ENCODE data around the gene CFAP298. TPM values are rescaled to one million over a fixed set of nuclear protein-coding genes. Genes with fewer than 3 reads are reported as not detected.
"Not testable (repeated sequence)": the region's sequence is repeated elsewhere in the genome, so short reads cannot be mapped to it uniquely, and the experiment has no call there.

The CFAP298 gene
- polyA plus RNA-seq (2013, experiment 1 of 2) = 103 TPM
- polyA plus RNA-seq (2013, experiment 2 of 2) = 106 TPM

DNA sequence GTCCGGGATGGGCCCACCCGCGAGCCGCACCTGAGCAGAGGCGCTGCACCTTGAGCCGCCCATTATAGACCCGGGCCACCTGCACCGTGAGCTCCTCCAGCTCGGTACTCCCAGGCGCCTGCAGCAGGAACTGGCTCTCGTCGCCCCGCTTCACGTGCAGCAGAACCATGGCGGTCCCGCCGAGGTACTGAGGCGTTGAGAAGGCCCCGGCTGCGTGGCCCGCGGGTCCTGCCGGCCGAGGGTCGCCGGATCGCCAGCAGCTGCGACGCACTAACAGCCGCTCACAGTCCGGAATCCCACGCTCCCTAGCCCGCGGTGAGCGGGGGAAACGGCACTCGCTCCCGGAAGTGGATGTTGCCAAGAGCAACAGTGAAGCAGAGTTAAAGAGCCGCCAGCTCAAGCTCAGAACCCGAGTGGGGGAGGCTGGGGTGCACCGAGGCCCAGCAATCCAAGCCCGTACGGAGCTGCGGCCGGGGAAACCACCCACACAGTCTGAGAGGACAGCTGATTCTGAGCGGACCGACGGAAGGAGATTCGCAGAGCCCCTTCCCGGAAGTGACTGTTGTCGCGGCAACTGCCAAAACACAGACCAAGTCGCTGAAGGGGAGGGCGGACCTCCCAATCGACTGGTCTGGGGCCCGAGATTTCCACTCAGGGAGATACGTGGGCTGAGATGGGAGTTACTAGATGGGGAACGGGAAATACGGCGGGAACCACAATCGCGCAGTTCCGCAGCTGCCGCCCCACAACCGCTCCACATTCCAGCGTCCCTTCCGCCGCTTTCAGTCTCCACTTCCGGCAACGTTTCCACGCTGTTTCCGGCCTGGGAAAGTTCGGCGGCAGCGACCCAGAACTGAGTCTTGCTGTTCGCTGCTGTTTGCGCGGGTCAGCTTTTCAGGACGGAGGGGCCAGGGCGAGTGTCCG is at the start of gene CFAP298:
TSS of gene CFAP298 (minus strand) at position 303 of the 924 bp plus-strand sequence. CDS start at position 169, 134 bp downstream.
- peak; percentile 96 for DNase-seq
- peak within 1 kb of the TSS; percentile 87 for H3K9ac ChIP-seq (ENCODE audit: low read length)
- H2BK120ac ChIP-seq (ENCODE audit: low read depth, low read length) = no peak within 1 kb of the TSS
- no peak within 1 kb of the TSS for H4K5ac ChIP-seq (ENCODE audit: low read length)
- H4K8ac ChIP-seq (ENCODE audit: low read depth, low read length) = no peak within 1 kb of the TSS
- WGBS (ENCODE audit: extremely low coverage, insufficient coverage, low lambda C conversion rate) = no CpG with 5 or more reads among the region's 81 CpGs
- H2BK5ac ChIP-seq (ENCODE audit: low read length) = peak within 1 kb of the TSS; percentile 86
- H3K4me1 ChIP-seq (ENCODE audit: control insufficient read depth, low read depth, low read length) = no peaks in the 10 kb centered on the region
- H3K4ac ChIP-seq (ENCODE audit: low read depth, low read length) = peak within 1 kb of the TSS; percentile 71
- H3K4me3 ChIP-seq (ENCODE audit: low read length) = peak within 1 kb of the TSS; percentile 64
- no peak within 1 kb of the TSS for H2BK15ac ChIP-seq (replicated peaks; ENCODE audit: low read depth)
- H3K18ac ChIP-seq (ENCODE audit: low read length) = peak within 1 kb of the TSS; percentile 16
- peaks cover 3% of the 10 kb centered on the region for H3K79me1 ChIP-seq (ENCODE audit: low read length)
- no peaks in the 10 kb centered on the region for H3K27me3 ChIP-seq (ENCODE audit: insufficient read depth, low read length, poor library complexity)
- peak within 1 kb of the TSS; percentile 91 for H3K56ac ChIP-seq (ENCODE audit: low read length)
- peak within 1 kb of the TSS; percentile 96 for H3K4me2 ChIP-seq (ENCODE audit: low read length)
- no peaks in the 10 kb centered on the region for H3K36me3 ChIP-seq (ENCODE audit: control insufficient read depth, insufficient read depth, low read length)
- no peak within 1 kb of the TSS for H2AK5ac ChIP-seq (ENCODE audit: low read length)
- H3K23ac ChIP-seq (ENCODE audit: low read length) = peak within 1 kb of the TSS; percentile 80
- H3K79me2 ChIP-seq (ENCODE audit: control insufficient read depth, insufficient read depth, low read length) = peaks cover 6% of the 10 kb centered on the region
- peak within 1 kb of the TSS; percentile 89 for H3K27ac ChIP-seq (ENCODE audit: low read depth, low read length)

DNA sequence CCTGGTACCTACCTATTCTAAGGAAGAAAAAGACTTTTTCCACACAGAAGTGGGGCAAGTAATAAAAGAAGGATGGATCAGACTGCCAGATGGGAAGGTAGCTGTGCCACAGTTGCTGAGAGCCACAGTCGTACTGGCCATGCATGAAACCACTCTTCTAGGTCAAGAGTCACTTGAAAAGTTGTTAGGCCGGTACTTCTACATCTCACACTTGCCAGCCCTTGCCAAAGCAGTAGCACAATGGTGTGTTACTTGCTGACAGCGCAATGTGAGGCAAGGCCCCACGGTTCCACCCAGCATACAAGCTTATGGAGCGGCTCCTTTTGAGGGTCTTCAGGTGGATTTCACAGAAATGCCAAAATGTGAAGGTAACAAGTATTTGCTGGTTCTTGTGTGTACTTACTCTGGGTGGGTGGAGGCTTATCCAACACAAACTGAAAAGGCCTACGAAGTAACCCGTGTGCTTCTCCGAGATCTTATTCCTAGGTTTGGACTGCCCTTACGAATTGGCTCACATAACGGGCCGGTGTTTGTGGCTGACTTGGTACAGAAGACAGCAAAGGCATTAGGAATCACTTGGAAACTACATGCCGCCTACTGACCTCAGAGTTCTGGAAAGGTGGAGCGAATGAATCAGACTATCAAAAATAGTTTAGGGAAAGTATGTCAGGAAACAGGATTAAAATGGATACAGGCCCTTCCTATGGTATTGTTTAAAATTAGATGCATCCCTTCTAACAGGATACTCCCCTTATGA is 49.0 kb upstream of the CFAP298 start:
- not testable (repeated sequence) for H3K9ac ChIP-seq (ENCODE audit: low read length); H3K4me1 ChIP-seq (ENCODE audit: control insufficient read depth, low read depth, low read length); DNase-seq; H3K4me2 ChIP-seq (ENCODE audit: low read length); H4K5ac ChIP-seq (ENCODE audit: low read length); H2BK5ac ChIP-seq (ENCODE audit: low read length); H3K79me1 ChIP-seq (ENCODE audit: low read length); H3K18ac ChIP-seq (ENCODE audit: low read length); H2AK5ac ChIP-seq (ENCODE audit: low read length); H3K36me3 ChIP-seq (ENCODE audit: control insufficient read depth, insufficient read depth, low read length); H2BK120ac ChIP-seq (ENCODE audit: low read depth, low read length); H3K56ac ChIP-seq (ENCODE audit: low read length); H3K79me2 ChIP-seq (ENCODE audit: control insufficient read depth, insufficient read depth, low read length); H3K27ac ChIP-seq (ENCODE audit: low read depth, low read length); H2BK15ac ChIP-seq (replicated peaks; ENCODE audit: low read depth); H3K4ac ChIP-seq (ENCODE audit: low read depth, low read length); H3K4me3 ChIP-seq (ENCODE audit: low read length); H3K27me3 ChIP-seq (ENCODE audit: insufficient read depth, low read length, poor library complexity); H4K8ac ChIP-seq (ENCODE audit: low read depth, low read length); H3K23ac ChIP-seq (ENCODE audit: low read length)
- WGBS (ENCODE audit: extremely low coverage, insufficient coverage, low lambda C conversion rate) = no CpG with 5 or more reads among the region's 13 CpGs

DNA sequence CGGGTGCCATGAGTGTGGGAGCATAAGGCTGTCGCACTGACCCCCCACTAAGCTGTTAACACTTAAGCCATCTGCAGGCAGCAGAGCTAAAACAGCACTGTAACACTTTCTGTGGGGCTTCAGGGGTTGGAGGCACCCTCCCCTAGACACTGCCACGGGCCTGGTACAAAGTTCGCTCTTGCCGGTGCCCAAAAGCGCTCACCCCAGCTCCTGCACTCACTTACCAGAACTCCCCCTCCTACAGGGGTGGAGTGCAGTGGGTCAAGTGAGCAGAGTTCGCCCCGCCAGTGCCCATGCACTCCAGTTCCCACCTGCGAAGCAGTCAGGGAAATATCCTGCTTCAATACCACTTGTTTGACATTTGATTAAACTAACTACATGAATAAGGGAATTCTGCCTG is 46.3 kb upstream of the CFAP298 start:
- no peak overlapping the region for H2BK120ac ChIP-seq (ENCODE audit: low read depth, low read length)
- H2BK5ac ChIP-seq (ENCODE audit: low read length) = no peak overlapping the region
- H3K79me2 ChIP-seq (ENCODE audit: control insufficient read depth, insufficient read depth, low read length) = no peaks in the 10 kb centered on the region
- no peaks in the 10 kb centered on the region for H3K79me1 ChIP-seq (ENCODE audit: low read length)
- H3K4me1 ChIP-seq (ENCODE audit: control insufficient read depth, low read depth, low read length) = no peaks in the 10 kb centered on the region
- no peak overlapping the region for H3K4ac ChIP-seq (ENCODE audit: low read depth, low read length)
- H3K4me3 ChIP-seq (ENCODE audit: low read length) = no peak overlapping the region
- H4K8ac ChIP-seq (ENCODE audit: low read depth, low read length) = no peak overlapping the region
- H3K27me3 ChIP-seq (ENCODE audit: insufficient read depth, low read length, poor library complexity) = no peaks in the 10 kb centered on the region
- DNase-seq = peak; percentile 13
- no CpG with 5 or more reads among the region's 9 CpGs for WGBS (ENCODE audit: extremely low coverage, insufficient coverage, low lambda C conversion rate)
- no peak overlapping the region for H3K23ac ChIP-seq (ENCODE audit: low read length)
- H3K36me3 ChIP-seq (ENCODE audit: control insufficient read depth, insufficient read depth, low read length) = no peaks in the 10 kb centered on the region
- no peak overlapping the region for H3K27ac ChIP-seq (ENCODE audit: low read depth, low read length)
- H2BK15ac ChIP-seq (replicated peaks; ENCODE audit: low read depth) = no peak overlapping the region
- no peak overlapping the region for H3K9ac ChIP-seq (ENCODE audit: low read length)
- no peak overlapping the region for H3K56ac ChIP-seq (ENCODE audit: low read length)
- no peak overlapping the region for H3K4me2 ChIP-seq (ENCODE audit: low read length)
- H2AK5ac ChIP-seq (ENCODE audit: low read length) = no peak overlapping the region
- no peak overlapping the region for H4K5ac ChIP-seq (ENCODE audit: low read length)
- H3K18ac ChIP-seq (ENCODE audit: low read length) = no peak overlapping the region

- H3K4ac ChIP-seq (ENCODE audit: low read depth, low read length) = no peak overlapping the region
- no peak overlapping the region for H3K4me2 ChIP-seq (ENCODE audit: low read length)
- no CpG with 5 or more reads among the region's 2 CpGs for WGBS (ENCODE audit: extremely low coverage, insufficient coverage, low lambda C conversion rate)
- H3K4me1 ChIP-seq (ENCODE audit: control insufficient read depth, low read depth, low read length) = no peaks in the 10 kb centered on the region
- no peak overlapping the region for H2BK15ac ChIP-seq (replicated peaks; ENCODE audit: low read depth)
- no peak overlapping the region for H3K18ac ChIP-seq (ENCODE audit: low read length)
- H2BK5ac ChIP-seq (ENCODE audit: low read length) = no peak overlapping the region
- peak; percentile 47 for DNase-seq
- no peak overlapping the region for H4K8ac ChIP-seq (ENCODE audit: low read depth, low read length)
- H3K79me2 ChIP-seq (ENCODE audit: control insufficient read depth, insufficient read depth, low read length) = no peaks in the 10 kb centered on the region
- no peaks in the 10 kb centered on the region for H3K36me3 ChIP-seq (ENCODE audit: control insufficient read depth, insufficient read depth, low read length)
- no peak overlapping the region for H3K27ac ChIP-seq (ENCODE audit: low read depth, low read length)
- no peak overlapping the region for H3K56ac ChIP-seq (ENCODE audit: low read length)
- H4K5ac ChIP-seq (ENCODE audit: low read length) = no peak overlapping the region
- H3K79me1 ChIP-seq (ENCODE audit: low read length) = no peaks in the 10 kb centered on the region
- no peak overlapping the region for H3K23ac ChIP-seq (ENCODE audit: low read length)
- no peak overlapping the region for H2BK120ac ChIP-seq (ENCODE audit: low read depth, low read length)
- H2AK5ac ChIP-seq (ENCODE audit: low read length) = no peak overlapping the region
- H3K4me3 ChIP-seq (ENCODE audit: low read length) = no peak overlapping the region
- no peak overlapping the region for H3K9ac ChIP-seq (ENCODE audit: low read length)
- no peaks in the 10 kb centered on the region for H3K27me3 ChIP-seq (ENCODE audit: insufficient read depth, low read length, poor library complexity)
Observed at GRCh38 chr21:32653326-32653901, 41.2 kb upstream of the CFAP298 start.

- no peak overlapping the region for H4K8ac ChIP-seq (ENCODE audit: low read depth, low read length)
- H3K79me1 ChIP-seq (ENCODE audit: low read length) = no peaks in the 10 kb centered on the region
- DNase-seq = no peak
- H2BK5ac ChIP-seq (ENCODE audit: low read length) = no peak overlapping the region
- H3K27me3 ChIP-seq (ENCODE audit: insufficient read depth, low read length, poor library complexity) = no peaks in the 10 kb centered on the region
- H3K56ac ChIP-seq (ENCODE audit: low read length) = no peak overlapping the region
- no peaks in the 10 kb centered on the region for H3K79me2 ChIP-seq (ENCODE audit: control insufficient read depth, insufficient read depth, low read length)
- no peak overlapping the region for H4K5ac ChIP-seq (ENCODE audit: low read length)
- H3K18ac ChIP-seq (ENCODE audit: low read length) = no peak overlapping the region
- no peak overlapping the region for H3K4me2 ChIP-seq (ENCODE audit: low read length)
- peaks cover 2% of the 10 kb centered on the region for H3K4me1 ChIP-seq (ENCODE audit: control insufficient read depth, low read depth, low read length)
- no peak overlapping the region for H2BK15ac ChIP-seq (replicated peaks; ENCODE audit: low read depth)
- H2AK5ac ChIP-seq (ENCODE audit: low read length) = no peak overlapping the region
- H3K4me3 ChIP-seq (ENCODE audit: low read length) = no peak overlapping the region
- H3K9ac ChIP-seq (ENCODE audit: low read length) = no peak overlapping the region
- H3K36me3 ChIP-seq (ENCODE audit: control insufficient read depth, insufficient read depth, low read length) = no peaks in the 10 kb centered on the region
- H3K23ac ChIP-seq (ENCODE audit: low read length) = no peak overlapping the region
- H3K4ac ChIP-seq (ENCODE audit: low read depth, low read length) = no peak overlapping the region
- no peak overlapping the region for H3K27ac ChIP-seq (ENCODE audit: low read depth, low read length)
- H2BK120ac ChIP-seq (ENCODE audit: low read depth, low read length) = no peak overlapping the region
Observed at GRCh38 chr21:32648165-32648564, 36.0 kb upstream of the CFAP298 start.
